GM12878 (cell line): ENCODE measurements around the gene CUEDC1. TPM values are rescaled to one million over a fixed set of nuclear protein-coding genes. Genes with fewer than 3 reads are reported as not detected.
A peak's percentile ranks its signal among the peaks of the same experiment; 100 is the strongest.

Experiments used
- ATF7 ChIP-seq: fragments of 450-650 bp; IDR thresholded peaks from 2 replicates; pipeline ENCODE4 v1.6.1; 2016; ENCODE audit warnings: low read depth, mild to moderate bottlenecking
- BMI1 ChIP-seq: fragments of 450-650 bp; IDR thresholded peaks from 2 replicates; pipeline ENCODE4 v1.6.1; 2016; ENCODE audit warnings: mild to moderate bottlenecking, moderate library complexity, borderline replicate concordance
- EGR1 ChIP-seq, 2 experiments: IDR thresholded peaks; 1 replicate in 1 of 2; 2 replicates in 1 of 2; pipeline ENCODE4 v1.6.1; 2011 to 2012; ENCODE audit warnings: low read depth in 2 of 2, low read length in 2 of 2, borderline replicate concordance in 1 of 2, mild to moderate bottlenecking in 1 of 2, moderate library complexity in 1 of 2
- ETV6 ChIP-seq, 2 experiments: fragments of 450-650 bp in 1 of 2; IDR thresholded peaks in 1 of 2; conservative IDR thresholded peaks in 1 of 2; 2 replicates each; pipeline ENCODE4 v1.6.1; 2014; ENCODE audit warnings: antibody characterized with exemption in 1 of 2, borderline replicate concordance in 1 of 2, low read depth in 1 of 2, mild to moderate bottlenecking in 1 of 2, moderate library complexity in 1 of 2
- IKZF1 ChIP-seq: fragments of 450-650 bp; conservative IDR thresholded peaks from 2 replicates; pipeline ENCODE4 v1.6.1; 2017; ENCODE audit warnings: antibody characterized with exemption, mild to moderate bottlenecking
- IRF4 ChIP-seq: IDR thresholded peaks from 2 replicates; pipeline ENCODE4 v1.6.1; 2011; ENCODE audit warnings: low read depth, low read length
- MEF2A ChIP-seq: IDR thresholded peaks from 2 replicates; pipeline ENCODE4 v1.6.1; 2011; ENCODE audit warnings: low read depth, mild to moderate bottlenecking, low read length, moderate library complexity; ENCODE audit not compliant: insufficient read depth
- NBN ChIP-seq: fragments of 450-650 bp; IDR thresholded peaks from 2 replicates; pipeline ENCODE4 v1.6.1; 2016
- NFXL1 ChIP-seq: fragments of 450-650 bp; IDR thresholded peaks from 2 replicates; pipeline ENCODE4 v1.6.1; 2017; ENCODE audit warnings: antibody characterized with exemption, mild to moderate bottlenecking, borderline replicate concordance
- NR2C2 ChIP-seq: IDR thresholded peaks from 2 replicates; pipeline ENCODE4 v1.6.1; 2011; ENCODE audit warnings: borderline replicate concordance, low read depth; ENCODE audit not compliant: control insufficient read depth, insufficient read length
- POLR2A ChIP-seq: IDR thresholded peaks from 2 replicates; pipeline ENCODE4 v1.6.1; 2011; ENCODE audit warnings: low read depth, mild to moderate bottlenecking, low read length
- SIX5 ChIP-seq: IDR thresholded peaks from 2 replicates; pipeline ENCODE4 v1.6.1; 2011; ENCODE audit warnings: mild to moderate bottlenecking, low read depth, low read length, moderate library complexity; ENCODE audit not compliant: severe bottlenecking
- SMAD5 ChIP-seq: IDR thresholded peaks from 2 replicates; pipeline ENCODE4 v1.6.1; 2016; ENCODE audit warnings: antibody characterized with exemption, low read depth
- SPI1 ChIP-seq: IDR thresholded peaks from 2 replicates; pipeline ENCODE4 v1.6.1; 2011; ENCODE audit warnings: low read depth, mild to moderate bottlenecking, low read length, moderate library complexity, borderline replicate concordance; ENCODE audit not compliant: insufficient read depth
- TCF3 ChIP-seq: IDR thresholded peaks from 2 replicates; pipeline ENCODE4 v1.6.1; 2012; ENCODE audit warnings: low read depth, mild to moderate bottlenecking, low read length, borderline replicate concordance; ENCODE audit not compliant: insufficient read depth
- polyA plus RNA-seq, 11 experiments: library from polyadenylated mRNA; depleted of rRNA in 4 of 11; unstranded in 6 of 11; stranded (reverse) in 5 of 11; fragments of >200 nt; fragmentation: Nextera tagmentation in 4 of 11; fragmentation: Illumina TruSeq in 1 of 11; extraction: Ambion mirVana in 4 of 11; extraction: Trizol in 1 of 11; gene quantifications; 1 replicate in 1 of 11; 2 replicates in 10 of 11; pipeline versions ENCODE4 v1.2.1 to v1.2.3, GENCODE V29; 2011 to 2016; ENCODE audit warnings: inconsistent platforms in 2 of 11, missing spikeins in 2 of 11, low read depth in 1 of 11
- total RNA-seq, 4 experiments: library from RNA; depleted of rRNA in 3 of 4; stranded (reverse); fragments of >200 nt in 3 of 4; fragmentation: Illumina TruSeq in 1 of 4; extraction: Trizol in 1 of 4; gene quantifications; 2 replicates each; pipeline versions ENCODE4 v1.2.1 to v1.2.3, GENCODE V29; 2013 to 2021
- TF ChIP-seq, protein P1 (sequence below): IDR thresholded peaks from 2 replicates; pipeline ENCODE4 v1.6.1; 2012; ENCODE audit warnings: low read depth, low read length, improper control_type of control experiment
- TF ChIP-seq, protein P2 (sequence below): IDR thresholded peaks from 2 replicates; pipeline ENCODE4 v1.6.1; 2012; ENCODE audit warnings: low read depth, low read length, improper control_type of control experiment
- TF ChIP-seq, protein P3 (sequence below): IDR thresholded peaks from 2 replicates; pipeline ENCODE4 v1.6.1; 2011; ENCODE audit warnings: mild to moderate bottlenecking, low read depth, low read length, moderate library complexity; ENCODE audit not compliant: insufficient replicate concordance
- TF ChIP-seq, protein P4 (sequence below): fragments of 450-650 bp; IDR thresholded peaks from 2 replicates; pipeline ENCODE4 v1.6.1; 2017; ENCODE audit warnings: mild to moderate bottlenecking
- TF ChIP-seq, protein P5 (sequence below): fragments of 450-650 bp; IDR thresholded peaks from 2 replicates; pipeline ENCODE4 v1.6.1; 2017; ENCODE audit warnings: mild to moderate bottlenecking, low read depth, inconsistent platforms; ENCODE audit not compliant: poor library complexity, severe bottlenecking

Gene CUEDC1
- total and polyA plus RNA-seq, 10 of the 15 experiments (the other 5 are each of a cell fraction or from before 2014, with no cell fraction given) = 0.24 to 7.4 (median 1.8) TPM

DNA sequence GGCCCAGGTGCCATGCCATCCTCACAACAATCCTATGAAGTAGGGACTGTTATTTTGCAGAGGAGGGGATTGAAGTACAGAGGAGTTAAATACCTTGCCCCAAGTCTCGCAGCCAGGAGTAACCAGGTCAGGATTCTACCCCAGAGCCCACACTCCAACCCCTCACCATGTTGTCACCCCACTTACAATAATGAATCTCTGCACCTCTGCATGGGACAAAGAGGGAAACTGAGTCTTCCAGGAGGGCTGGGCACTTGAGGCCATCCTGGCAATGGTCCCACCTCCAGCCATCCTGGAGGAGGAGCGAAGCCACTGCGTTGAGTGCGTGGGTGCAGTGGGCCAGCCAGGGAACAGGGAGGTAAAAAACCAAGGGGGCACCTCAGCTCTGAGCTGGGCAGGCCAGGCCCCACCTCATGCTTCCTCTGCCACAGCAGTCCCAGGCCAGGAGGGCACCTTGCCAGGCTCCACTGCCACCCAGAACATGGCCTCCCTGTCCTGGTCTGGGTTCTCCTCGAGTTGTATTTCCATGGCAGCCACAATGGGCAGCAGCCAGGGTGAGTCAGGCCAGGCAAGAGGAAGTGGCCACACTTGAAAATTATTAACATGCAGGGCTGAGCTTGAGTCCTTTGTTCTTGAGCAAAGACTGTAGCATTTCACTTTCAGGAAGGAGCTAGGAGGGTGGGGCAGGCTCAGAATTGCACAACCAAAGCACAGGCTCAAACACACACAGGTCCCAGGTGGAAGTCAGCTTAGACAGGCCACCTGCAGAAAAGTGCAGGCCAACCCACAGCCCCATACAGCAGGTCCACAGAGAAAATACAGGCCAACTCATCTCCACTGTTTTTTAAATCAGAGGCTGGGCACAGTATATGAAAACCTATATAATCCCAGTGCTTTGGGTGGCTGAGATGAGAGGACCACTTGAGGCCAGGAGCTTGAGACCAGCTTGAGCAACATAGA lies 52.1 kb downstream of the CUEDC1 start (continued):
- TF ChIP-seq, protein P1, sequence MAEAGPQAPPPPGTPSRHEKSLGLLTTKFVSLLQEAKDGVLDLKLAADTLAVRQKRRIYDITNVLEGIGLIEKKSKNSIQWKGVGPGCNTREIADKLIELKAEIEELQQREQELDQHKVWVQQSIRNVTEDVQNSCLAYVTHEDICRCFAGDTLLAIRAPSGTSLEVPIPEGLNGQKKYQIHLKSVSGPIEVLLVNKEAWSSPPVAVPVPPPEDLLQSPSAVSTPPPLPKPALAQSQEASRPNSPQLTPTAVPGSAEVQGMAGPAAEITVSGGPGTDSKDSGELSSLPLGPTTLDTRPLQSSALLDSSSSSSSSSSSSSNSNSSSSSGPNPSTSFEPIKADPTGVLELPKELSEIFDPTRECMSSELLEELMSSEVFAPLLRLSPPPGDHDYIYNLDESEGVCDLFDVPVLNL = no peak
- TF ChIP-seq SPI1 (peak; percentile 93), NR2C2 (no peak), IKZF1 (peak; percentile 77), IRF4 (no peak), SMAD5 (no peak), EGR1 (IDR thresholded peaks at IDR 0.05; ENCODE audit: borderline replicate concordance in 1 of 2, low read depth in 2 of 2, low read length in 2 of 2) (no peak), MEF2A (peak; percentile 48; the same call in 1 of the 2 replicates), ATF7 (peak; percentile 41; the same call in 1 of the 2 replicates), TCF3 (peak; percentile 47; the same call in 1 of the 2 replicates), POLR2A (0 out of 2 replicates have a peak, but pooled peaks have one; percentile 27), NFXL1 (no peak), BMI1 (no peak), SIX5 (no peak), ETV6 (conservative IDR thresholded peaks at IDR 0.05 in 1 of 2, IDR thresholded peaks at IDR 0.05 in 1 of 2; ENCODE audit: borderline replicate concordance in 1 of 2, low read depth in 1 of 2) (peak in 1 of 2 experiments; percentile 61; a peak in 2 of 4 replicates), NBN (peak; percentile 71)
- TF ChIP-seq, protein P2, sequence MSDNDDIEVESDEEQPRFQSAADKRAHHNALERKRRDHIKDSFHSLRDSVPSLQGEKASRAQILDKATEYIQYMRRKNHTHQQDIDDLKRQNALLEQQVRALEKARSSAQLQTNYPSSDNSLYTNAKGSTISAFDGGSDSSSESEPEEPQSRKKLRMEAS = no peak; the same call in 1 of the 2 replicates
- TF ChIP-seq, protein P3, sequence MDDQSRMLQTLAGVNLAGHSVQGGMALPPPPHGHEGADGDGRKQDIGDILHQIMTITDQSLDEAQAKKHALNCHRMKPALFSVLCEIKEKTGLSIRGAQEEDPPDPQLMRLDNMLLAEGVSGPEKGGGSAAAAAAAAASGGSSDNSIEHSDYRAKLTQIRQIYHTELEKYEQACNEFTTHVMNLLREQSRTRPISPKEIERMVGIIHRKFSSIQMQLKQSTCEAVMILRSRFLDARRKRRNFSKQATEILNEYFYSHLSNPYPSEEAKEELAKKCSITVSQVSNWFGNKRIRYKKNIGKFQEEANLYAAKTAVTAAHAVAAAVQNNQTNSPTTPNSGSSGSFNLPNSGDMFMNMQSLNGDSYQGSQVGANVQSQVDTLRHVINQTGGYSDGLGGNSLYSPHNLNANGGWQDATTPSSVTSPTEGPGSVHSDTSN = no peak
- TF ChIP-seq, protein P4, sequence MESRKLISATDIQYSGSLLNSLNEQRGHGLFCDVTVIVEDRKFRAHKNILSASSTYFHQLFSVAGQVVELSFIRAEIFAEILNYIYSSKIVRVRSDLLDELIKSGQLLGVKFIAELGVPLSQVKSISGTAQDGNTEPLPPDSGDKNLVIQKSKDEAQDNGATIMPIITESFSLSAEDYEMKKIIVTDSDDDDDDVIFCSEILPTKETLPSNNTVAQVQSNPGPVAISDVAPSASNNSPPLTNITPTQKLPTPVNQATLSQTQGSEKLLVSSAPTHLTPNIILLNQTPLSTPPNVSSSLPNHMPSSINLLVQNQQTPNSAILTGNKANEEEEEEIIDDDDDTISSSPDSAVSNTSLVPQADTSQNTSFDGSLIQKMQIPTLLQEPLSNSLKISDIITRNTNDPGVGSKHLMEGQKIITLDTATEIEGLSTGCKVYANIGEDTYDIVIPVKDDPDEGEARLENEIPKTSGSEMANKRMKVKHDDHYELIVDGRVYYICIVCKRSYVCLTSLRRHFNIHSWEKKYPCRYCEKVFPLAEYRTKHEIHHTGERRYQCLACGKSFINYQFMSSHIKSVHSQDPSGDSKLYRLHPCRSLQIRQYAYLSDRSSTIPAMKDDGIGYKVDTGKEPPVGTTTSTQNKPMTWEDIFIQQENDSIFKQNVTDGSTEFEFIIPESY = no peak
- TF ChIP-seq, protein P5, sequence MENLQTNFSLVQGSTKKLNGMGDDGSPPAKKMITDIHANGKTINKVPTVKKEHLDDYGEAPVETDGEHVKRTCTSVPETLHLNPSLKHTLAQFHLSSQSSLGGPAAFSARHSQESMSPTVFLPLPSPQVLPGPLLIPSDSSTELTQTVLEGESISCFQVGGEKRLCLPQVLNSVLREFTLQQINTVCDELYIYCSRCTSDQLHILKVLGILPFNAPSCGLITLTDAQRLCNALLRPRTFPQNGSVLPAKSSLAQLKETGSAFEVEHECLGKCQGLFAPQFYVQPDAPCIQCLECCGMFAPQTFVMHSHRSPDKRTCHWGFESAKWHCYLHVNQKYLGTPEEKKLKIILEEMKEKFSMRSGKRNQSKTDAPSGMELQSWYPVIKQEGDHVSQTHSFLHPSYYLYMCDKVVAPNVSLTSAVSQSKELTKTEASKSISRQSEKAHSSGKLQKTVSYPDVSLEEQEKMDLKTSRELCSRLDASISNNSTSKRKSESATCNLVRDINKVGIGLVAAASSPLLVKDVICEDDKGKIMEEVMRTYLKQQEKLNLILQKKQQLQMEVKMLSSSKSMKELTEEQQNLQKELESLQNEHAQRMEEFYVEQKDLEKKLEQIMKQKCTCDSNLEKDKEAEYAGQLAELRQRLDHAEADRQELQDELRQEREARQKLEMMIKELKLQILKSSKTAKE = no peak
